GM12878 (cell line): ENCODE measurements around the gene MAP4. TPM values are rescaled to one million over a fixed set of nuclear protein-coding genes. Genes with fewer than 3 reads are reported as not detected.

Experiments used
- ATAC-seq: fragments of 200-7000 bp; cut with Tn5 transposase; 3 replicates; pipeline ENCODE4 v1.9.1; 2020; ENCODE audit warnings: mild to moderate bottlenecking, moderate library complexity
- BruUV-seq: library from RNA; stranded (reverse); fragments of 400-500 nt; replicated peaks from 2 replicates; lab custom pipeline; 2021; lab: Mats Ljungman, UMichigan
- CTCF ChIA-PET: fragments of 300-600 bp; sonication (Branson Sonifier 250); formaldehyde crosslinking; extraction: SDS; loops from one replicate; lab custom pipeline; 2021; ENCODE audit warnings: inconsistent platforms; lab: Yijun Ruan, JAX
- POLR2A ChIA-PET: fragments of 350-600 bp; formaldehyde crosslinking; extraction: SDS; loops from one replicate; lab custom pipeline; 2021; ENCODE audit warnings: inconsistent platforms; lab: Charles Lee
- RAD21 ChIA-PET: fragments of 300-600 bp; sonication (Branson Sonifier 250); formaldehyde crosslinking; loops from one replicate; lab custom pipeline; 2023; ENCODE audit warnings: antibody characterized with exemption; ENCODE audit not compliant: unreplicated experiment; lab: Charles Lee
- SMC1A ChIA-PET: fragments of 300-600 bp; sonication (Branson Sonifier 250); formaldehyde crosslinking; loops from one replicate; lab custom pipeline; 2023; ENCODE audit not compliant: unreplicated experiment, uncharacterized antibody; lab: Charles Lee
- DNase-seq: peaks from one replicate; pipeline ENCODE4 v3.0.0-alpha.2; 2011; ENCODE audit warnings: low read depth, low spot score
- FAIRE-seq: peaks from 3 replicates; lab custom pipeline; 2011; peaks lifted over from hg19 to GRCh38; lab: Jason Lieb, UNC
- H2AFZ ChIP-seq: 2 replicates; pipeline ENCODE4 v1.6.0; 2011; ENCODE audit warnings: low read depth, low read length, control low read depth; ENCODE audit not compliant: control insufficient read depth
- H3K27ac ChIP-seq: 2 replicates; pipeline ENCODE4 v1.5.1; 2011; ENCODE audit warnings: control low read depth; ENCODE audit not compliant: control insufficient read depth, insufficient read depth
- H3K27me3 ChIP-seq, 2 experiments: replicated peaks in 1 of 2; 2 replicates each; pipeline versions ENCODE4 v1.6.0 to v1.6.1; 2011; ENCODE audit warnings: low read length in 1 of 2; ENCODE audit not compliant: control insufficient read depth in 2 of 2, insufficient read depth in 2 of 2
- H3K36me3 ChIP-seq, 2 experiments: 2 replicates each; pipeline ENCODE4 v1.5.1; 2011; ENCODE audit warnings: low read length in 1 of 2; ENCODE audit not compliant: control insufficient read depth in 2 of 2, insufficient read depth in 2 of 2
- H3K4me1 ChIP-seq: 2 replicates; pipeline ENCODE4 v1.6.1; 2011; ENCODE audit warnings: mild to moderate bottlenecking, low read length, moderate library complexity, mixed read lengths; ENCODE audit not compliant: control insufficient read depth, insufficient read depth
- H3K4me2 ChIP-seq: 2 replicates; pipeline ENCODE4 v1.6.0; 2011; ENCODE audit warnings: control low read depth; ENCODE audit not compliant: control insufficient read depth, insufficient read depth
- H3K4me3 ChIP-seq: fragments of 200-600 bp; sonication (generic); 2 replicates; pipeline ENCODE4 v1.5.1; 2016
- H3K79me2 ChIP-seq: 2 replicates; pipeline ENCODE4 v1.6.0; 2011; ENCODE audit warnings: low read length; ENCODE audit not compliant: control insufficient read depth, insufficient read depth
- H3K9ac ChIP-seq: 2 replicates; pipeline ENCODE4 v1.8.0; 2011; ENCODE audit warnings: low read length, control low read depth, mixed read lengths; ENCODE audit not compliant: control insufficient read depth, insufficient read depth
- H3K9me3 ChIP-seq: replicated peaks from 3 replicates; pipeline ENCODE4 v1.5.1; 2011; ENCODE audit warnings: mild to moderate bottlenecking, low read length; ENCODE audit not compliant: control insufficient read depth, insufficient read depth
- H4K20me1 ChIP-seq: 2 replicates; pipeline ENCODE4 v1.6.0; 2011; ENCODE audit not compliant: control insufficient read depth, insufficient read depth
- CEBPZ ChIP-seq: fragments of 150-350 bp; IDR thresholded peaks from 2 replicates; pipeline ENCODE4 v1.6.1; 2016; ENCODE audit warnings: low read depth, low read length
- KLF5 ChIP-seq: fragments of 450-650 bp; IDR thresholded peaks from 2 replicates; pipeline ENCODE4 v1.6.1; 2014; ENCODE audit warnings: mild to moderate bottlenecking; ENCODE audit not compliant: partially characterized antibody
- RELB ChIP-seq: fragments of 450-650 bp; IDR thresholded peaks from 2 replicates; pipeline ENCODE4 v1.6.1; 2017; ENCODE audit warnings: low read depth, mild to moderate bottlenecking, moderate library complexity
- RFX5 ChIP-seq: IDR thresholded peaks from 2 replicates; pipeline ENCODE4 v1.6.1; 2011; ENCODE audit warnings: low read depth, low read length, improper control_type of control experiment
- SMAD1 ChIP-seq: fragments of 450-650 bp; IDR thresholded peaks from 2 replicates; pipeline ENCODE4 v1.6.1; 2018; ENCODE audit warnings: mild to moderate bottlenecking, low read depth; ENCODE audit not compliant: partially characterized antibody
- SUZ12 ChIP-seq: fragments of 200-600 bp; sonication (generic); IDR thresholded peaks from one replicate; pipeline ENCODE4 v1.6.1; 2018; ENCODE audit warnings: antibody characterized with exemption, mild to moderate bottlenecking; ENCODE audit not compliant: unreplicated experiment
- ZBTB4 ChIP-seq: fragments of 450-650 bp; formaldehyde crosslinking; IDR thresholded peaks from 2 replicates; pipeline ENCODE4 v1.4.0; 2022; ENCODE audit warnings: mild to moderate bottlenecking, moderate library complexity
- WGBS: methylation state at CpG from one replicate; pipeline ENCODE4 v1.1.6; 2016; ENCODE audit warnings: low lambda C conversion rate; ENCODE audit not compliant: insufficient replicate concordance, insufficient coverage; ENCODE audit errors: missing lambda C conversion rate; 5-methylcytosine and 5-hydroxymethylcytosine counted together
- in situ Hi-C: fragments of 300-500 bp; cut with MboI; formaldehyde crosslinking; loops from 9 replicates; pipeline ENCODE4 v1.14.3; 2018; ENCODE audit warnings: mixed read lengths
- intact Hi-C: fragments of 100-400 bp; cut with micrococcal nuclease; formaldehyde crosslinking; loops from one replicate; pipeline ENCODE4 v1.14.2; 2022; ENCODE audit not compliant: unreplicated experiment
- polyA plus RNA-seq, 11 experiments: library from polyadenylated mRNA; depleted of rRNA in 4 of 11; unstranded in 6 of 11; stranded (reverse) in 5 of 11; fragments of >200 nt; fragmentation: Nextera tagmentation in 4 of 11; fragmentation: Illumina TruSeq in 1 of 11; extraction: Ambion mirVana in 4 of 11; extraction: Trizol in 1 of 11; gene quantifications; 1 replicate in 1 of 11; 2 replicates in 10 of 11; pipeline versions ENCODE4 v1.2.1 to v1.2.3, GENCODE V29; 2011 to 2016; ENCODE audit warnings: inconsistent platforms in 2 of 11, missing spikeins in 2 of 11, low read depth in 1 of 11
- total RNA-seq, 4 experiments: library from RNA; depleted of rRNA in 3 of 4; stranded (reverse); fragments of >200 nt in 3 of 4; fragmentation: Illumina TruSeq in 1 of 4; extraction: Trizol in 1 of 4; gene quantifications; 2 replicates each; pipeline versions ENCODE4 v1.2.1 to v1.2.3, GENCODE V29; 2013 to 2021
- TF ChIP-seq, protein P1 (sequence below): fragments of 450-650 bp; IDR thresholded peaks from 2 replicates; pipeline ENCODE4 v1.6.1; 2016; ENCODE audit warnings: mild to moderate bottlenecking, moderate library complexity, borderline replicate concordance

Gene MAP4
- total and polyA plus RNA-seq, 10 of the 15 experiments (the other 5 are each of a cell fraction or from before 2014, with no cell fraction given) = 22.2 to 145 (median 47.2) TPM

- TF ChIP-seq, protein P1, sequence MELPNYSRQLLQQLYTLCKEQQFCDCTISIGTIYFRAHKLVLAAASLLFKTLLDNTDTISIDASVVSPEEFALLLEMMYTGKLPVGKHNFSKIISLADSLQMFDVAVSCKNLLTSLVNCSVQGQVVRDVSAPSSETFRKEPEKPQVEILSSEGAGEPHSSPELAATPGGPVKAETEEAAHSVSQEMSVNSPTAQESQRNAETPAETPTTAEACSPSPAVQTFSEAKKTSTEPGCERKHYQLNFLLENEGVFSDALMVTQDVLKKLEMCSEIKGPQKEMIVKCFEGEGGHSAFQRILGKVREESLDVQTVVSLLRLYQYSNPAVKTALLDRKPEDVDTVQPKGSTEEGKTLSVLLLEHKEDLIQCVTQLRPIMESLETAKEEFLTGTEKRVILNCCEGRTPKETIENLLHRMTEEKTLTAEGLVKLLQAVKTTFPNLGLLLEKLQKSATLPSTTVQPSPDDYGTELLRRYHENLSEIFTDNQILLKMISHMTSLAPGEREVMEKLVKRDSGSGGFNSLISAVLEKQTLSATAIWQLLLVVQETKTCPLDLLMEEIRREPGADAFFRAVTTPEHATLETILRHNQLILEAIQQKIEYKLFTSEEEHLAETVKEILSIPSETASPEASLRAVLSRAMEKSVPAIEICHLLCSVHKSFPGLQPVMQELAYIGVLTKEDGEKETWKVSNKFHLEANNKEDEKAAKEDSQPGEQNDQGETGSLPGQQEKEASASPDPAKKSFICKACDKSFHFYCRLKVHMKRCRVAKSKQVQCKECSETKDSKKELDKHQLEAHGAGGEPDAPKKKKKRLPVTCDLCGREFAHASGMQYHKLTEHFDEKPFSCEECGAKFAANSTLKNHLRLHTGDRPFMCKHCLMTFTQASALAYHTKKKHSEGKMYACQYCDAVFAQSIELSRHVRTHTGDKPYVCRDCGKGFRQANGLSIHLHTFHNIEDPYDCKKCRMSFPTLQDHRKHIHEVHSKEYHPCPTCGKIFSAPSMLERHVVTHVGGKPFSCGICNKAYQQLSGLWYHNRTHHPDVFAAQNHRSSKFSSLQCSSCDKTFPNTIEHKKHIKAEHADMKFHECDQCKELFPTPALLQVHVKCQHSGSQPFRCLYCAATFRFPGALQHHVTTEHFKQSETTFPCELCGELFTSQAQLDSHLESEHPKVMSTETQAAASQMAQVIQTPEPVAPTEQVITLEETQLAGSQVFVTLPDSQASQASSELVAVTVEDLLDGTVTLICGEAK = no peak
Observed at GRCh38 chr3:48065035-48065434, 48.8 kb upstream of the MAP4 start (continued).

DNA sequence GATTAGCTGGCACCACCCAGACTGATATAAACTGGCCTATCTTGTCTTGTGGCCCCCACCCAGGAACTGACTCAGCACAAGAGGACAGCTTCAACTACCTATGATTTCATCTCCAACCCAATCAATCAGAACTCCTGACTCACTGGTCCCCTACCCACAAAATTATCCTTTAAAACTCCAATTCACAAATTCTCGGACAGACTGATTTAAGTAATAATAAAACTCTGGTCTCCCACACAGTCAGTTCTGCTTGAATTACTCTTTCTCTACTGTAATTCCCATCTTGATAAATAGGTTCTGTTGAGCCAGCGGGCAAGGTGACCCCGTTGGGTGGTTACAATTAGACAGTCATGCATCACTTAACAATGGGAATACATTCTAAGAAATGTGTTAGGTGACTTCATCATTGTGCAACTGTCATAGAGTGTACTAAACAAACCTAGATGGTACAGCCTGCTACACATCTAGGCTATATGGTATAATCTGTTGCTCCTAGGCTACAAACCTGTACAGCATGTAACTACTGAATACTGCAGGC is 48.1 kb upstream of the MAP4 start:
- Histone ChIP-seq H3K4me3 (no peak overlapping the region), H4K20me1 (no peaks in the 10 kb centered on the region), H3K27ac (no peak overlapping the region), H3K79me2 (peaks cover 57% of the 10 kb centered on the region), H3K9ac (no peak overlapping the region), H3K4me1 (no peaks in the 10 kb centered on the region), H3K27me3 (no peaks in the 10 kb centered on the region), H3K9me3 (no peaks in the 10 kb centered on the region), H2AFZ (no peak overlapping the region), H3K4me2 (peak overlapping the region; percentile 3; the same call in 1 of the 2 replicates), H3K36me3 (no peaks in the 10 kb centered on the region; a peak in 2 of 4 replicates)
- ChIA-PET POLR2A (no interaction called here), RAD21 (no interaction called here), CTCF (no interaction called here), SMC1A (interaction anchor here (1.0 kb wide), 1 partner anchor 12 kb away, joined by 3 read pairs; no protein-coding TSS in a partner anchor)
- intact Hi-C loops = no loop called here
- no peak for DNase-seq
- in situ Hi-C loops = no loop called here
- ATAC-seq = no peak
- no peak for FAIRE-seq
- no TSS peak for BruUV-seq
- 98% methylated on average over 3 of the region's 3 CpGs for WGBS
- no peak for TF ChIP-seq SUZ12
- TF ChIP-seq RELB = no peak
- no peak for TF ChIP-seq SMAD1
- no peak for TF ChIP-seq ZBTB4
- TF ChIP-seq KLF5 = no peak
- no peak for TF ChIP-seq RFX5
- TF ChIP-seq CEBPZ = no peak
